NCI-H524 (cell line): Measurements from ENCODE around the gene GNG12.

ENCODE experiments used
- DNase-seq, 2 experiments: peaks; one replicate each; lab custom pipeline; 2025; lab: John Stamatoyannopoulos, UW

Gene GNG12

DNA sequence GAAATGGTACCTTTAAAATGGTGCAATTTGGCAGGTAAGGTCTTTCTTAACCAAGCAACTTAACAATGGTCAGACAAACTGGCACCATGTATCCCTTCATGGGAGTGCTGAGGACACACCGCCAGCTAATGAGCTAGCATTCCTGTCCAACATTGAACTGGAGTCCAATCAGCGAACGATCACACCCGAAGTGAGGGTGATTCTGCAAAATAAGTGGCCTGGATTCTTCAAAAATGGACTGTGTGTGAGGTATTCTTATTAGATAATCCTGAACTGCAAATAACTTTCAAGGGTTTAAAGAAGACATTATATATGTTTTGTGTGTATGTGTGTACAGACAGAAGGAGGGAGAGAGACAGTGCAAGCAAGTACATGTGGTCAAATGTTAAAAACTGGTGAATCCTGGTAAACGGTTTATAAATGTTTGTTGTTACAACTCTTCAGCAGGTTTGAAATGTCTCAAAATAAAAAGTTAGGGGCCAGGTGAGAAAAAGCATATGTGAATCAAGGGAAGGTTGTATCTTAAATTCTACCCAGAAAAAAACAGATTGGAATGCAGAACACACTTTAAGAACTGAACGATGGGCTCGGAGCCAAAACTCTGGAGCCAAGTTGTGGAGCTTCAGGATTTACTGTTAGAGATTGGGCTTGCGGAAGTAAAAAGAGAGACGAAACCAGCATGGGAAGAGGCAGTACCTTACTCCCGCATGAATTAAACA lies 127.4 kb downstream of the GNG12 start:
- DNase-seq: no peak

DNA sequence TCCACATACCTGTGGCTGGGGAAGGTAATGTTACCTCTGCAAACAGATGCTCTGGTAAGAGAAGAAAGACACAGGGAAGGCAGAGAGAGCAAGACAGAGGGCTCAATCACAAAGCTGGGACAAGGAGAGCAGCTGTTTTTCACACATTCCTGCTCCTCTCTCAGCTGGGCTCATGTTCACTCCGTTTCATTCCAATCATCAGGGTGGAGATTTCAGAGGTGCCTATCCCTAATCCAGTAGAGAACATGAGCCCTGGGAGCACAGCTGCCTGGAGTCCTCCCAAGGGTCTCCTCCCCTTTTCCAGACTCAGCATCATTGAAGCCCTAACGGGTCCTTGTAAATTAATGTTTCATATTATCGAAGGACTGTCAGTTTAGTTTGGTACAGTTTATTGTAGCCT lies 128.9 kb downstream of the GNG12 start:
- DNase-seq: no peak

DNA sequence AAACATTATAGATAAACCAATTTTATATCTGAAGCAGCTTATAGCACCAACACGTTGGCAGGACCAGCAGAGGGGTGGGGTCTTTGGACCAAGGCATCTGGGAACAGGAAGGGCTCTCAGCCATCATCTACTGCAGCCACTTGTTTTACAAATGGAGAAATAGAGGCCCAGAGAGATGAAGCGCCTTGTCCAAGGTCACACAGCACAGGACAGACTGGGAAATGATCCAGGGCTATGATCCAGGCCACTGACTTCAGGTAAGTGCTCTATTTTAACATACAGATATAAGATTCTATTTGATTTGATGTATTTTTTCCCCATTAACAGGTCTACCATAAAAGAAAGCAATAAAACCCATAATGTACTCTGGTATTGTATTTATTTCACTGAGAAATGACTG lies 131.4 kb downstream of the GNG12 start:
- DNase-seq: no peak

DNA sequence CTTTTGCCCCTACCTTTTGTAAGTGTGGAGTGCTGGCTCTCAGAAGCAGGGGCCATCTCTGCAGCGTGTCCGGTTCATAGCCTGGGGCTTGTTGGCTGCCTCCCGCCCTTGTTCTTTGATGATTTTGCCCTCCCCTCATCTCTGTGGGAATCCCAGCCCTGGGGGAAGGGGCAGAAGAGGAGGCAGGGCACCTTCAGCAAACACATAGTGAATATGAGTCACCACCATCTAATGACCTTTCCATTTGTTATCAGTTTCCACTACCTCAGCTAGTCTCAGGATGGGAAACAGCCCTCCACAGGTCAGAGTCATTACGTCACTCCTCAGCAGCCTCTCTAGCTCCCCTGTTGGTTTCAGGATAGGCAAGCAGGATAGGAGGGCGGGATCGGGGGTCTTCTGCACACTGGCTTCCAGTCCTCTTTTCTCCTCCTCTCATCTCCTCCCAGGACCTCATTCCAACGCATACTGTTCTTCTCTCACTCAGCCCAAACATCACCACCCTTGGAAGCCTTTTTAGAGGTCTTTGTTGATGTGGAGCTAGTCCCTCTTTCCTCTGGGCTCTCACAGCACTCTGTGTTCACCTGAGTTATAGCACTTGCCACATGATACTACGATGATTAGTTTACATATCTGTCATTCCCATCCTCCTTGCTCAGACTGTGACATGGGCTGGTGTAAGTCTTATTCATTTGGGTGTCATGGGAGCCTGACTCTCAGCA lies 132.4 kb downstream of the GNG12 start:
- DNase-seq: no peak

DNA sequence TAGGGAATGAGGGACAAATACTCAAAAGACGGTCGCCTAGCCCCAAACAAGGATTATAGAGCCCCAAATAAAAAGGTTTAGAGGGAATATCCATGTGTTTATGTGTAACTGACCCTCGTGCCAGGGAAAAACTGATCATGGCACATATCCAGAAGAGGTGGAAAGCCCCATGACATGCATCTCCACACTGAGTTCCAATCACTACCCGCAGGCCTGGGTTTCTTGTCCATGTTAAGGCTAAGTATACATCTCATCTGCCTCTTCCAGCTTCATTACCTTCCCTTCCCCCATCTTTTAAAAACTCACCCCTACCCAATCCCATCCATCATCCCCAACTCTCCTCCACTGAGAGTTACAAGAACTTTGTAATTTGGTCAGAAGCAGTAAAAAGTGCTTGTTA lies 133.0 kb downstream of the GNG12 start:
- DNase-seq: no peak

DNA sequence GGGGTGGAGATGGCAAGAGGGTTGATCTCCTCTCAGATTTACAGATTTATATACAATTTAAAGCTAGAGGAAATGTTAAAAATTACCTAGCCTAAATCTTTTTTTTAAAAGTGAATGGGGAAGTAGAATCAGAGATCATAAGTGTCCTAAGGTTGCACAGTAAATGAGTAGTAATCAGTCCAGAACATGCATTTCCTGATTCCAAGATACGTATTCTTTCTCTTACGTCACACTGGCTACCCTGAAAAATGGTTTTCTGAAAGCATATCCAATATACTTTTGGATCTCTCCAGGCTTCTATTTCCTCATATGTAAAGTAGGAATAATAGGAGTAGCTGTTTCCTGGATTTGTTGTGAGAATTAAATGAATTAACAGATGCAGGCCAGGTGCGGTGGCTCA lies 136.6 kb downstream of the GNG12 start:
- no peak for DNase-seq

DNA sequence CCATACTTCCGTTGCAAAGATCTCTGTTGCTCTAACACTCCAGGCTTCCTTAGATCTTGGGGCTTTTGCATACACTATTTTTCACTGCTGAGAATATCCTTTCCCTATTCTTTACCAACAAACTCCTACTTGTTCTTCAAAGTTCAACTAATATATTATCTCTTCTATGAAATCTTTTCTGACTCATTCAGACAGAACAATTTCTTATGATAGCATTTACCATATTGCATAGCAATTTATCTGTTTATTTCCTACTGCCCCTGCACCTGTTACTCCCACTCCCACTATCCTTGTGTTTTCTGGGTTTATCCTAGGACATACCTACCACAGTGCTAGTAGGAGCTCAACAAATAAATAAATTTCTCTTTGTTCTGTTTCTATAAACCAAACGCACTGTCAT lies 137.3 kb downstream of the GNG12 start:
- no peak for DNase-seq

DNA sequence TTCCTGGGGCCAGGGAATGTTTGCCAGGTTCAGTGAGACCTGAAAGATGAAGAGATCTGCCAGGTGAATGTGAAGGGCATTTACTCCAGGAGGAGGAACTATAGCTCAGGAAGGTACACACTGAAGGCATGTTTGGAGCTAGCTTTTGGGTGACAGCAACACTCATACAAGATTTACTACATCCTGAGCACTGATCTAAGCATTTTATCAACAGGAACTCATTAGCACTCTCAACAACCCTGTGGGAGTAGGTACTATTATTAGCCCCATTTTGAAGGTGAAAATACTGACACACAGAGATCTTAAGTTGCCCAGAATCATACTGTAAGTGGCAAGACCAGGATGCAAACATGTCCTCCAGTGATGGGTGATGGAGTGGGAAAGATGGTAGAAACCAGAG lies 141.6 kb downstream of the GNG12 start:
- no peak for DNase-seq

DNA sequence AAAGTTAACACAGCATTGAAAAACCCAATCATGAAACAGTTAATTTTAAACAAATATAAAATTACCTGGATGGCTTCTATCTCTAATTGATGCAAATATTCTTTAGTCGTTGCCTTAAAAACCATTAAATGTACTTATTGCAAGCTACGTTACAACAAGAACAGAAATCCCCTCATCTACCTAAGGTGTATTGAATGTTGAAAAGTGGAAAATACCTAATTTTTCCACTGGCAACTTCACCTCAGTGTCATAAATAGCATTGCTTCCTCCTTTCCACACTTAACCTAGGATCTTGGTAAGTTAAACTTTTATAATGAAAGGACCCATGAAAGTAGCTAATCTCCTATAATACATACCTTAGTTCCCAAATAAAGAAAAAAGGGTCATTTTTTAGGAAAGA lies 142.9 kb downstream of the GNG12 start:
- no peak for DNase-seq

DNA sequence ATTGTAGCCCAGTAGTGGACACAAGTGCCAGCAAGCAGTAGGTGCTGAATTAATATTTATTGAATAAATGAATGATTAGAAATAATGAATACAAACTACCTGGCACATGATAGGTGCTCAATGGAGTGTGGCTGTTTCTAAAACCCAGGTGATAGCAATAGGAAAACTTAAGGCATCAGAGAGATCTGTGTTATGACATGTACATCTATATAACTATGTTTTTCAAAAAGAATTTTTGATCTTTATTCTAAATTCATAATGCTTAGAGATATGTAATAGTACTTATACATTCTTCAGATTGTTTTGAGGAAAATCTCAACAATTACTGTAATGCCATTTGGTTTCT lies 143.3 kb downstream of the GNG12 start:
- no peak for DNase-seq

DNA sequence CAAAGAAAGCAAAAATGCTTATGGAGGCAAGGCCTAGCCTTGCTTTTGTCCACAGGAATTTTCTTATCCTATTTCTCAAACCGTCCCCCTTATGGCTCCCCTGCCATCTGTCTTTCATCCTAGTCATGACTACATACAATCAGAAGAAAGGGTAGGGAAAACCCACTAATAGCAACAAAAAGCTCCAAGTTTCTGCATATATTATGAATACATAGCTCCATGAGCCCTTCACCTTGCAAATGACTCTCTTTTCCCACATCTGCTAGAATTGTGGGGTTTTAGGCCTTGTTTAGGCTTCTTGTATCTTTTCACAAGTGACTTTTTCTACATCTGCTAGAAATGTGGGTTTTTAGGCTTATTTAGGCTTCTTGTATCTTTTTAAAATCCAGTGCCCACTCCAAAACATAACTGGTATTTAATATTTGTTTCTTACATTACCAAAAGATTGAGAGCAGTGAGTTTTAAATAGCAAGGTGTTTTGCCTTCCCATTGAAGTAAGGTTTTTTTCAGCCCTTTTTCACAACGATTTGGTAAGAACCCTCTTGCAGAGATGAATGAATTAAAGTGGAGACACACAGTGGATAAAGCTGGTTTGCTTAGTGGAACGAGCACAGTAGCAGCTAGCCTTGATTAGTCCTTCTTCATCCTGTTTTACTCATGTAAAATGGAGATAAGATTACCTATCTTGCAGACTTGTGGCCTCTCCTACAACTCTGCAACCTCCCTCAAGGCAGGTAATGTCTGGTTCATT lies 143.8 kb downstream of the GNG12 start:
- peak in 1 of 2 experiments; percentile 5 for DNase-seq

DNA sequence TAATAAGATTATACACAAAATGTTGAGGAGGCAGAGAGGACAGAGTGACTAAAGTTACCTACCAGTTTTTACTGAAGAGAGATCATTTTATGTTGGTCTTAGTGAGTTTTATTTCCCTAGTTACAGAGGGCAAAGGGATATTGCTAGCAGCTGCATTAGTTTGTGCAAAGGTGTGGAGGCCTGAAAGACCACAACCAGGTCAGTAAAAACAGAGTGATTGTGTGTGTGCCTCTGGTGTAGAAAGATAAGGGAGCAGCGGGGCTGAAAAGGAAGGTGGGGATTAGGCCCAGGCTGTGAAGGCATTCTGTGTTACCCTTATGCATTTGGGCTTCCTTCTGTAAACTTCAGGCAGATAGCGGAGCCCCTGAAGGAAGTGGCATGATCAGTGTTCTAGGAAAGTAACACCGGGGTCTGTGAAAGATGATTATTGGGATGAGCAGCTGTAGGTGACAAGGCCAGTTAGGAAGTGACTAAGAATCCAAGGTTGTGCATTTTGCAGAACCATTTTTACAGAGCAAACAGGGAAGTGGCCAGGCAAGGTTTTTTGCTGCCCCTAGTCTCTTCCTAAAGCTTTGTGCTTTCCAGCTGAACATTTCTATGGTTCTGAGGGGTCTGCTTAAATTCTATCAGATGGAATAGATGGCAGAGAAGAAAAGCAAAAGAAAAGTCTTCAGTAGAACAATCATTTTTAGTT lies 144.6 kb downstream of the GNG12 start:
- no peak for DNase-seq

DNA sequence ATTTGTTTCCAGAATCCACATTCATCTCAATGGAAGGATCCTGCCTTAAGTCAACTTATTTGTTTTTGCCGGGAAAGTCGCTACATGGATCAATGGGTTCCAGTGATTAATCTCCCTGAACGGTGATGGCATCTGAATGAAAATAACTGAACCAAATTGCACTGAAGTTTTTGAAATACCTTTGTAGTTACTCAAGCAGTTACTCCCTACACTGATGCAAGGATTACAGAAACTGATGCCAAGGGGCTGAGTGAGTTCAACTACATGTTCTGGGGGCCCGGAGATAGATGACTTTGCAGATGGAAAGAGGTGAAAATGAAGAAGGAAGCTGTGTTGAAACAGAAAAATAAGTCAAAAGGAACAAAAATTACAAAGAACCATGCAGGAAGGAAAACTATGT lies 145.6 kb downstream of the GNG12 start:
- DNase-seq: no peak

DNA sequence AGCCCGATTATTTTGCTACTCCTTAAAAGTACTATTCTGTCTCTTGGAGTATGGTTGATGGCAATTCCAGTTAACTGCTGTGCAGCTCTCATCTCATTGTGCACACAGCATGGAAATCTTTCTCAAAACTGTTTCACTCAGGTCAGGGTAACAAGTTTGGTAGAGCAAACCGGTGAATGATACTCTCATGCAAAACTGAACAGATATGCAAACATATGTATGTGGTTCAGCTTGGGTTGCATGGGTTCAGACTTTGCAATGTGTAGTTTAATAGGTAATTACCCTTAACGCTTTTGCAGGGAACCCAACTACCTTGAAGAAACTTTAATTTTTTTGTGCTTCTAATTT lies 146.1 kb downstream of the GNG12 start:
- DNase-seq: no peak

DNA sequence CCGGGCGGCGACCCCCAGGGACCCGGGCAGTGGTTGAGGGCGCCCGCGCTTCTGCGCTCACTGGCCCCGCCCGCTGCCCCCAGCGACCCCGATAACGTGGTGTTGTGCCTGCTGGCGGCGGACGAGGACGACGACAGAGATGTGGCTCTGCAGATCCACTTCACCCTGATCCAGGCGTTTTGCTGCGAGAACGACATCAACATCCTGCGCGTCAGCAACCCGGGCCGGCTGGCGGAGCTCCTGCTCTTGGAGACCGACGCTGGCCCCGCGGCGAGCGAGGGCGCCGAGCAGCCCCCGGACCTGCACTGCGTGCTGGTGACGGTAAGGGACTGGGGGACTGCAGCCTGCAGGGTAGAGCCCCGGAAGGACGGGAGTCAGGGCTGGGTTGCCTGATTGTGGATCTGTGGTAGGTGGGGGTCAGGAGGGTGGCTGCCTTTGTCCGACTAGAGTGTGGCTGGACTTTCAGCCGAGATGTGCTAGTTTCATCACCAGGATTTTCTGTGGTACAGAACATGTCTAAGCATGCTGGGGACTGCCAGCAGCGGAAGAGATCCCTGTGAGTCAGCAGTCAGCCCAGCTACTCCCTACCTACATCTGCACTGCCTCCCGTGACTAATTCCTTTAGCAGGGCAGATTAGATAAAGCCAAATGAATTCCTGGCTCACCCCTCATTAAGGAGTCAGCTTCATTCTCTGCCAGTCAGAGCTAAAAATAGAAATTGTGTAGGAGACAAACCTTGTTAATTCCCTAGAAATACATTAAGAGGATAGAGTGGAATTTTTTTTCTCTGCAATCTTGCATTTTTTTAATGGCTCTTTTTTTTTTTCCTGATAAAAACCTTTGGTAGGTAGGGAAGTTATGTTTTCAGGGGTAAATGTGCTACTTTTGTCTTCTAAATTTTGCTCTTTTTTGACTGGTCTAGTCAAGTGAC lies 146.7 kb downstream of the GNG12 start:
- DNase-seq: peak; percentile 58 to 82

DNA sequence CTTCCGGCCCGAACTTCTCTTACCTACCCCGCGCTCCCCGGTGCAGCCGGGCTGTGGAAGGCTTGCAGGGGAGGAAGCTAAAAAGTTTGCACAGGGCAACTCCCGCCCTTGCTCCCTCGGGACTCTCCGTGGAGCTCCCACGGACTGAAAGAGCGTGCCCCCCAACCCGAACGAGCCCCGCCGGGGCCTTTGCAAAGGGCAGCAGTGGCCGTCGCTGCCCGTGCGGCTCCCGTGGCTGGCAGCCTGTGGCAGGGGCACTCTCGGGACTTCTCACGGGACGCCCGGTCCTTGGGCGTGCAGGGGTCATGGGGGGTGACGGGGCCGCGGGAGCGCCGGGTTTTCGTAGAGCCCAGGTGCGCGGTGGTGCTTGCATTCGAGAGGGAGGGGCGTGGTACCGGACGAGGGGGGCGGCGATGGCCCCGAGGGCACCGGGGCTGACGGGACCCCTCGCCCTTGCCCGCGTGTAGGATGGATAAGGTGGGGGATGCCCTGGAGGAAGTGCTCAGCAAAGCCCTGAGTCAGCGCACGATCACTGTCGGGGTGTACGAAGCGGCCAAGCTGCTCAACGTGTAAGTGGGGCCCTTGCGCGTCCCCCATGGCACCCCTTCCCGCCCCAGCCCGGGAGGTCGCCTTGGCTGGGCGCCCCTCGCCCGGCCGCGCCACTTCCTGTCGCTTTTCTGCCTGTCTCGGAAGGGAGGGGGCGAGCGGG lies 147.6 kb downstream of the GNG12 start:
- DNase-seq: peak in 1 of 2 experiments; percentile 54

DNA sequence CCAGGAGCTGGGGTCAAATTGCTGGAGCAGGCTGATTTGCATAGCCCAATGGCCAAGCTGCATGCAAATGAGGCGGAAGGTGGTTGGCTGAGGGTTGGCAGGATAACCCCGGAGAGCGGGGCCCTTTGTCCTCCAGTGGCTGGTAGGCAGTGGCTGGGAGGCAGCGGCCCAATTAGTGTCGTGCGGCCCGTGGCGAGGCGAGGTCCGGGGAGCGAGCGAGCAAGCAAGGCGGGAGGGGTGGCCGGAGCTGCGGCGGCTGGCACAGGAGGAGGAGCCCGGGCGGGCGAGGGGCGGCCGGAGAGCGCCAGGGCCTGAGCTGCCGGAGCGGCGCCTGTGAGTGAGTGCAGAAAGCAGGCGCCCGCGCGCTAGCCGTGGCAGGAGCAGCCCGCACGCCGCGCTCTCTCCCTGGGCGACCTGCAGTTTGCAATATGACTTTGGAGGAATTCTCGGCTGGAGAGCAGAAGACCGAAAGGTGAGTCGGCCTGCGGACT lies 148.2 kb downstream of the GNG12 start, which contains the start of gene GADD45A:
TSS of gene GADD45A (plus strand) at position 135 of the 491 bp plus-strand sequence. CDS start at position 429, 294 bp downstream.
- peak; percentile 97 to 99 for DNase-seq

DNA sequence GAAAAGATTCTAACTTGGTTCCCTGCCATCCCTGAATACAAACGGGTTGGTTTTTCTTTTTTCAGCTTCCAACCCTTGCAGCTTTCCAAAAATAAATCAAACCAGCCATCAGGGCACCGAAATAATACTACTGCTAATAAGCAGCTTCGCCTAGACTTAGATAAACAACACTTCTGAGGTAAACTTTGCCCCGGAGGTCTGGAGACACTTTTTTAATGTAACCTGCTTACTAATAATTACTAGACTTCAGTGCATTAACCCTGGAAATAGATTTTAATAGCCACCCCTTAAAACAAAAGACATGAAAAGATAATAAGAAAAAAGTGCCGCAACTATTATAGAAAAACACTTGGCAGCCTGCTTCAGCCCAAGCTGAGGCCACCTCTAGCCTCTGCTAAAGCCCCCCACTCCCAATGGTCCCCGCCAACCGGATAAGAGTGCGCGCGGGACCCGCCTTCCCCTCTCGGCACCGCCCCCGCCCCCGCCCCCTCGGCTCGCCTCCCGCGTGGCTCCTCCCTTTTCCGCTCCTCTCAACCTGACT lies 148.7 kb downstream of the GNG12 start:
- no peak for DNase-seq

DNA sequence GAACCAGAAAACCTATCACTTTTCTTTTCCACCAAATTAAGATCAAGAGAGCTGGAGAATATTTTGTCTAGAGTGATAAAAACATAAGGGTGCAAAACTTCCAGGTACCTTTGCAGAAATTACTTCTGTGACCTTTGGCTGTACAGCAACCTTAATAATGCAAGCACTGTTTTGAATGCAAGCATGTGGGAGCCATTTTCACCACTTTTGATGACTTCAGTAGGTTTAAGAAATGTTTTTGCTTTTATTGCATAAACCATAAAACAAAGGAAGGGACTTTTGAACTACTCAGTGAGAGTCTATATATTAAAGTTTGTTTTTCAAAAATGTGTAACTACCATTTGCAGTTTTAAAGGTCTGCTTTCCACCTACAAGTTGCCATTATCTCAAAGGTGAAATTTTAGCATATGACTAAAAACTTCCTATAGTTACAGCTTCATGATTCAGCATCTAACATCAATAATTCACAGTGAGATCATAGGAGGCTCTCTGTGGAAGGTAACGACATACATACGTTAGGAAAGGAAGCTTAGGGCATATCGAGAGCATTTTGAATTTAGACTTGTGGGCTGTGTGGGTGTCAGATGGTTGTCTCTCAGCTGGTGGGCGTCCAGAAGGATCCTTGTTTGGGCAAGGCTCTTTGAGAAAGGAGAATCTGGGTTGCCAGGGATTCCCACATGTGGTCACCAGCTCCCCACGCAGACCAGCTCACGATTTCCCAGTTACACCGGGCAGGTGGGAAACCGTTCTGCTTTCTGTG lies 149.3 kb downstream of the GNG12 start:
- DNase-seq: peak in 1 of 2 experiments; percentile 19
